Mesendoderm (in vitro differentiated cells): ENCODE measurements around the gene EXT2.

Experiments used
- DNase-seq: peaks from one replicate; pipeline ENCODE4 v3.0.0; 2013
- H2AK5ac ChIP-seq: 2 replicates; pipeline ENCODE4 v1.6.1; 2013; ENCODE audit warnings: low read length, inconsistent platforms
- H2BK120ac ChIP-seq: 2 replicates; pipeline ENCODE4 v1.6.1; 2013; ENCODE audit warnings: low read depth, mild to moderate bottlenecking, low read length, moderate library complexity, mixed read lengths
- H2BK15ac ChIP-seq: replicated peaks from 2 replicates; pipeline ENCODE4 v1.6.1; 2013; ENCODE audit warnings: low read depth, mild to moderate bottlenecking, moderate library complexity
- H2BK5ac ChIP-seq: 2 replicates; pipeline ENCODE4 v1.6.1; 2013; ENCODE audit warnings: low read length, inconsistent platforms
- H3K18ac ChIP-seq: 2 replicates; pipeline ENCODE4 v1.6.1; 2013; ENCODE audit warnings: mild to moderate bottlenecking, low read length, mixed read lengths
- H3K23ac ChIP-seq: one replicate; pipeline ENCODE4 v1.6.1; 2013; ENCODE audit warnings: low read length
- H3K27ac ChIP-seq: 2 replicates; pipeline ENCODE4 v1.5.1; 2013; ENCODE audit warnings: low read depth, mild to moderate bottlenecking, inconsistent platforms, low read length, moderate library complexity
- H3K27me3 ChIP-seq: 2 replicates; pipeline ENCODE4 v1.6.1; 2013; ENCODE audit warnings: low read length, control low read depth, mild to moderate bottlenecking, inconsistent platforms; ENCODE audit not compliant: insufficient read depth, poor library complexity
- H3K36me3 ChIP-seq: 2 replicates; pipeline ENCODE4 v1.6.1; 2013; ENCODE audit warnings: low read length, inconsistent platforms; ENCODE audit not compliant: control insufficient read depth, insufficient read depth
- H3K4ac ChIP-seq: one replicate; pipeline ENCODE4 v1.6.1; 2013; ENCODE audit warnings: low read depth, mild to moderate bottlenecking, low read length, moderate library complexity
- H3K4me1 ChIP-seq: 2 replicates; pipeline ENCODE4 v1.6.1; 2013; ENCODE audit warnings: low read depth, low read length, inconsistent platforms; ENCODE audit not compliant: control insufficient read depth
- H3K4me2 ChIP-seq: 2 replicates; pipeline ENCODE4 v1.6.1; 2013; ENCODE audit warnings: low read length
- H3K4me3 ChIP-seq: 2 replicates; pipeline ENCODE4 v1.5.1; 2013; ENCODE audit warnings: mild to moderate bottlenecking, low read length
- H3K56ac ChIP-seq: one replicate; pipeline ENCODE4 v1.6.1; 2013; ENCODE audit warnings: low read length
- H3K79me1 ChIP-seq: 2 replicates; pipeline ENCODE4 v1.6.1; 2013; ENCODE audit warnings: low read length, inconsistent platforms
- H3K79me2 ChIP-seq: 2 replicates; pipeline ENCODE4 v1.6.1; 2013; ENCODE audit warnings: mild to moderate bottlenecking, low read length; ENCODE audit not compliant: control insufficient read depth, insufficient read depth
- H3K9ac ChIP-seq: 2 replicates; pipeline ENCODE4 v1.6.1; 2013; ENCODE audit warnings: low read length, inconsistent platforms
- H4K5ac ChIP-seq: one replicate; pipeline ENCODE4 v1.6.1; 2013; ENCODE audit warnings: low read length
- H4K8ac ChIP-seq: one replicate; pipeline ENCODE4 v1.6.1; 2013; ENCODE audit warnings: low read depth, mild to moderate bottlenecking, control low read depth, low read length, moderate library complexity
- WGBS: extraction: QIAGEN DNeasy Blood & Tissue Kit; methylation state at CpG from one replicate; pipeline ENCODE4 v1.1.7; 2013; ENCODE audit warnings: low lambda C conversion rate, missing lambda C conversion rate; ENCODE audit not compliant: insufficient coverage; ENCODE audit errors: extremely low coverage; 5-methylcytosine and 5-hydroxymethylcytosine counted together

Gene EXT2

GRCh38 chr11:44252999-44253602 lies 157.6 kb downstream of the EXT2 start:
- Histone ChIP-seq H3K27ac (no peak overlapping the region), H2BK5ac (no peak overlapping the region), H4K5ac (no peak overlapping the region), H3K23ac (no peak overlapping the region), H2AK5ac (no peak overlapping the region), H3K56ac (no peak overlapping the region), H3K9ac (no peak overlapping the region), H3K4ac (no peak overlapping the region), H3K4me1 (no peaks in the 10 kb centered on the region), H2BK15ac (no peak overlapping the region), H3K27me3 (no peaks in the 10 kb centered on the region), H3K4me3 (no peak overlapping the region), H3K4me2 (no peak overlapping the region), H3K18ac (no peak overlapping the region), H3K36me3 (no peaks in the 10 kb centered on the region), H3K79me1 (no peaks in the 10 kb centered on the region), H4K8ac (no peak overlapping the region), H3K79me2 (no peaks in the 10 kb centered on the region), H2BK120ac (no peak overlapping the region)
- no peak for DNase-seq
- WGBS, result no CpG with 5 or more reads among the region's 2 CpGs

- Histone ChIP-seq H3K4me3 (no peak overlapping the region), H3K9ac (no peak overlapping the region), H2AK5ac (no peak overlapping the region), H2BK5ac (no peak overlapping the region), H4K8ac (no peak overlapping the region), H3K4ac (no peak overlapping the region), H3K56ac (no peak overlapping the region), H3K4me1 (no peaks in the 10 kb centered on the region), H3K79me2 (no peaks in the 10 kb centered on the region), H3K36me3 (no peaks in the 10 kb centered on the region), H3K27ac (no peak overlapping the region), H3K4me2 (no peak overlapping the region), H3K18ac (no peak overlapping the region), H3K23ac (no peak overlapping the region), H4K5ac (no peak overlapping the region), H2BK120ac (no peak overlapping the region), H2BK15ac (no peak overlapping the region), H3K27me3 (no peaks in the 10 kb centered on the region), H3K79me1 (no peaks in the 10 kb centered on the region)
- no peak for DNase-seq
- no CpG with 5 or more reads among the region's 6 CpGs for WGBS
Measured at GRCh38 chr11:44255406-44256071, 160.1 kb downstream of the EXT2 start.

- Histone ChIP-seq H2BK15ac (no peak overlapping the region), H3K27ac (no peak overlapping the region), H4K5ac (no peak overlapping the region), H3K4me3 (no peak overlapping the region), H3K79me2 (no peaks in the 10 kb centered on the region), H3K56ac (no peak overlapping the region), H4K8ac (no peak overlapping the region), H3K9ac (no peak overlapping the region), H3K79me1 (no peaks in the 10 kb centered on the region), H3K27me3 (no peaks in the 10 kb centered on the region), H3K18ac (no peak overlapping the region), H3K4me2 (no peak overlapping the region), H3K36me3 (no peaks in the 10 kb centered on the region), H3K4ac (no peak overlapping the region), H3K4me1 (no peaks in the 10 kb centered on the region), H2AK5ac (no peak overlapping the region), H3K23ac (no peak overlapping the region), H2BK5ac (no peak overlapping the region), H2BK120ac (no peak overlapping the region)
- DNase-seq, result no peak
- no CpG with 5 or more reads among the region's 4 CpGs for WGBS
Measured at GRCh38 chr11:44256673-44257291, 161.3 kb downstream of the EXT2 start.

GRCh38 chr11:44257338-44258189 lies 162.1 kb downstream of the EXT2 start:
- Histone ChIP-seq H3K56ac (no peak overlapping the region), H3K4me3 (no peak overlapping the region), H3K36me3 (no peaks in the 10 kb centered on the region), H3K18ac (no peak overlapping the region), H3K27me3 (no peaks in the 10 kb centered on the region), H2BK15ac (no peak overlapping the region), H3K23ac (no peak overlapping the region), H3K79me2 (no peaks in the 10 kb centered on the region), H3K27ac (no peak overlapping the region), H3K9ac (no peak overlapping the region), H3K4me2 (no peak overlapping the region), H2BK5ac (no peak overlapping the region), H2BK120ac (no peak overlapping the region), H2AK5ac (no peak overlapping the region), H3K4ac (no peak overlapping the region), H4K5ac (no peak overlapping the region), H3K79me1 (no peaks in the 10 kb centered on the region), H4K8ac (no peak overlapping the region), H3K4me1 (no peaks in the 10 kb centered on the region)
- WGBS, result no CpG with 5 or more reads among the region's 8 CpGs
- no peak for DNase-seq

- H3K36me3 ChIP-seq, result no peaks in the 10 kb centered on the region
- no peak overlapping the region for H3K4ac ChIP-seq
- no peak overlapping the region for H3K4me3 ChIP-seq
- no peak overlapping the region for H2AK5ac ChIP-seq
- H3K4me1 ChIP-seq, result no peaks in the 10 kb centered on the region
- H3K23ac ChIP-seq, result no peak overlapping the region
- no peak overlapping the region for H4K8ac ChIP-seq
- no peak overlapping the region for H3K56ac ChIP-seq
- H3K79me1 ChIP-seq, result no peaks in the 10 kb centered on the region
- WGBS, result no CpG with 5 or more reads among the region's 5 CpGs
- H3K4me2 ChIP-seq, result no peak overlapping the region
- no peak overlapping the region for H3K27ac ChIP-seq
- no peak overlapping the region for H2BK5ac ChIP-seq
- no peak overlapping the region for H2BK15ac ChIP-seq
- H3K79me2 ChIP-seq, result no peaks in the 10 kb centered on the region
- H3K18ac ChIP-seq, result no peak overlapping the region
- no peaks in the 10 kb centered on the region for H3K27me3 ChIP-seq
- no peak overlapping the region for H4K5ac ChIP-seq
- H3K9ac ChIP-seq, result no peak overlapping the region
- H2BK120ac ChIP-seq, result no peak overlapping the region
- peak; percentile 22 for DNase-seq
Measured at GRCh38 chr11:44258190-44258489, 162.7 kb downstream of the EXT2 start.
